Smooth muscle cell (in vitro differentiated cells): ENCODE data around the gene CCDC89. TPM values are rescaled to one million over a fixed set of nuclear protein-coding genes. Genes with fewer than 3 reads are reported as not detected.

Experiments used
- DNase-seq: peaks from one replicate; lab custom pipeline; 2025; ENCODE audit not compliant: unreplicated experiment; lab: John Stamatoyannopoulos, UW
- H2AFZ ChIP-seq: fragments of 200-600 bp; sonication (generic); 2 replicates; pipeline ENCODE4 v1.6.0; 2016; ENCODE audit warnings: antibody characterized with exemption, low read depth, mild to moderate bottlenecking
- H3F3A ChIP-seq: fragments of 200-600 bp; sonication (generic); 2 replicates; pipeline ENCODE4 v1.6.0; 2017; ENCODE audit warnings: antibody characterized with exemption, low read depth
- H3K27ac ChIP-seq: fragments of 200-600 bp; sonication (generic); 2 replicates; pipeline ENCODE4 v1.5.1; 2016; ENCODE audit warnings: low read depth, mild to moderate bottlenecking
- H3K27me3 ChIP-seq: fragments of 200-600 bp; sonication (generic); 2 replicates; pipeline ENCODE4 v1.6.1; 2016; ENCODE audit warnings: low read depth, mild to moderate bottlenecking
- H3K36me3 ChIP-seq: fragments of 200-600 bp; sonication (generic); 2 replicates; pipeline ENCODE4 v1.5.1; 2016; ENCODE audit warnings: low read depth
- H3K4me1 ChIP-seq: fragments of 200-600 bp; sonication (generic); 2 replicates; pipeline ENCODE4 v1.5.1; 2016; ENCODE audit warnings: low read depth
- H3K4me2 ChIP-seq: fragments of 200-600 bp; sonication (generic); 2 replicates; pipeline ENCODE4 v1.6.0; 2016; ENCODE audit warnings: mild to moderate bottlenecking
- H3K4me3 ChIP-seq: fragments of 200-600 bp; sonication (generic); 2 replicates; pipeline ENCODE4 v1.5.1; 2016; ENCODE audit warnings: mild to moderate bottlenecking
- H3K79me2 ChIP-seq: fragments of 200-600 bp; sonication (generic); 2 replicates; pipeline ENCODE4 v1.6.0; 2016; ENCODE audit warnings: low read depth, mild to moderate bottlenecking
- H3K9ac ChIP-seq: fragments of 200-600 bp; sonication (generic); 2 replicates; pipeline ENCODE4 v1.6.0; 2016; ENCODE audit warnings: low read depth
- H3K9me3 ChIP-seq: fragments of 200-600 bp; sonication (generic); replicated peaks from 2 replicates; pipeline ENCODE4 v1.5.1; 2016; ENCODE audit warnings: low read depth
- H4K20me1 ChIP-seq: fragments of 200-600 bp; sonication (generic); 2 replicates; pipeline ENCODE4 v1.6.0; 2016; ENCODE audit warnings: low read depth
- CTCF ChIP-seq: fragments of 200-600 bp; sonication (generic); IDR thresholded peaks from 2 replicates; pipeline ENCODE4 v1.5.1; 2017; ENCODE audit warnings: borderline replicate concordance, mild to moderate bottlenecking, antibody characterized with exemption; ENCODE audit not compliant: insufficient read depth, poor library complexity, severe bottlenecking
- WGBS: methylation state at CpG from one replicate; pipeline ENCODE4 v1.1.7; 2016; ENCODE audit warnings: low lambda C conversion rate; 5-methylcytosine and 5-hydroxymethylcytosine counted together
- polyA plus RNA-seq: library from polyadenylated mRNA; unstranded; fragments of >200 nt; fragmentation: Nextera tagmentation; extraction: Ambion mirVana; gene quantifications from 2 replicates; pipeline ENCODE4 v1.2.1, GENCODE V29; 2016
- total RNA-seq: library from RNA; depleted of rRNA; stranded (reverse); fragments of >200 nt; gene quantifications from 2 replicates; pipeline ENCODE4 v1.2.3, GENCODE V29; 2014

Gene CCDC89
- total RNA-seq (0.13 TPM in 1 of 2 replicates, not detected in the other), polyA plus RNA-seq (not detected in 2 replicates)

DNA sequence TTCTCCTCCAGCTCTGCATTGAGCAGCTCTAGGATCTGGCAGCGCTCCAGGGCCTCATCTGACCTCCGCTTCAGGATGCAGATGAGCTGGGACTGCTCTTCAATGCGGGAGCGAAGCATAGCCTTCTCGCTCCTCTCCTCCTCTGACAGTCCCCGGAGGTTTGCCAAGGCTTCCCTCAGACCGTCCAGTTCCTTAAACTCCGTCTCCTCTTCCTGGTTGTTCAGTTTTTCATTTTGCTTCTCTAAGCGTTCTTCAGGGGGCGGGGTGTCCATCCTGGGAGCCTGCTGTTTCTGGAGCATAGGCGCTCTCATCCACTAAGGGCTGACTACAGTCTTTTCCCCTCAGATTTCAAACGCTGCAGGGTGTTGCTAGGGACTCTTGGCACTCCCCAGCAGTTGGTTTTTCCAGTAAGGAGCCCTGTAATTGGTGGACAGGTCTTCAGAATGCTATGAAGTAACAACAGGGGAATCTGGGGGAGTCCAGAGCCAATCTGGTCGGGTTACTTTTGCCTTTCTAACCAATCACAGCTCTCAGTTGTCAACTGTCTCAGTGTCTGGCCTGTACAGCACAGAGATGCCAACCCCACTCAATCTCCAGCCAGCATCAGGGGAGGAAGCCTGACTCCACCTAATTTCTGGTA is at the start of gene CCDC89:
Gene CCDC89, minus strand, starts transcription at position 376 of the 640 bp plus-strand sequence. Its CDS starts 65 bp downstream, at position 311.
- Histone ChIP-seq H2AFZ (no peak within 1 kb of the TSS), H3K4me3 (no peak within 1 kb of the TSS), H3K9me3 (no peaks in the 10 kb centered on the region), H3K36me3 (no peaks in the 10 kb centered on the region), H3K4me2 (no peak within 1 kb of the TSS), H3K79me2 (no peaks in the 10 kb centered on the region), H3K27ac (no peak within 1 kb of the TSS), H3F3A (no peaks in the 10 kb centered on the region), H3K27me3 (no peaks in the 10 kb centered on the region), H3K4me1 (no peaks in the 10 kb centered on the region), H4K20me1 (no peaks in the 10 kb centered on the region), H3K9ac (no peak within 1 kb of the TSS)
- no peak for DNase-seq
- 92% methylated on average over 13 of the region's 13 CpGs for WGBS
- no peak for TF ChIP-seq CTCF

GRCh38 chr11:85732965-85733364 is 47.0 kb upstream of the CCDC89 start:
- no peaks in the 10 kb centered on the region for H3F3A ChIP-seq
- H3K9me3 ChIP-seq: no peaks in the 10 kb centered on the region
- no peaks in the 10 kb centered on the region for H3K36me3 ChIP-seq
- TF ChIP-seq CTCF: no peak
- H3K27me3 ChIP-seq: no peaks in the 10 kb centered on the region
- H3K79me2 ChIP-seq: no peaks in the 10 kb centered on the region
- H3K4me1 ChIP-seq: peaks cover 6% of the 10 kb centered on the region
- H3K4me3 ChIP-seq: no peak overlapping the region
- no peak overlapping the region for H2AFZ ChIP-seq
- H3K27ac ChIP-seq: no peak overlapping the region
- H3K4me2 ChIP-seq: no peak overlapping the region
- DNase-seq: no peak
- H4K20me1 ChIP-seq: no peaks in the 10 kb centered on the region
- no peak overlapping the region for H3K9ac ChIP-seq

DNA sequence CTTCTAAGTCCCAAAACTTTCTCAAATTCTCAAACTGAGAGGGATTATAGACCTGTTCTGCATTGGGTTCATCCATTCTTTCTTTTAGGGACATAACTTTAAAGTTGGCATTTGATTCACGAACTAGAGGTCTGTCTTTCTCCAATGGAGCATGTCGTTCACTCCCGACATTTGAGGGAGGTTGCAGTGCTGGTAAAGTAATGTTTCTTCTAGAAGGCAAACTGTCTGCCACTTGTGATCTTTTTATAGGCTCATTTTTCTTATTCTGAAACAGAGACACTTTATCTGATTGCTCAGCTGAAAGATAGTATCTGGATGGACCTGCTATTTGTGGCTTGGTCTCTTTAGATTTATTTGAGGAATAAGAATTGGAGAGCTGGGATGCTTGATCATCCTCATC is 40.4 kb upstream of the CCDC89 start:
- no peak overlapping the region for H3K4me3 ChIP-seq
- H3K27me3 ChIP-seq: no peaks in the 10 kb centered on the region
- no peaks in the 10 kb centered on the region for H3F3A ChIP-seq
- no peaks in the 10 kb centered on the region for H3K79me2 ChIP-seq
- no peaks in the 10 kb centered on the region for H3K36me3 ChIP-seq
- 92% methylated on average over 3 of the region's 3 CpGs for WGBS
- no peak for TF ChIP-seq CTCF
- no peaks in the 10 kb centered on the region for H3K9me3 ChIP-seq
- no peak overlapping the region for H2AFZ ChIP-seq
- H3K9ac ChIP-seq: no peak overlapping the region
- no peaks in the 10 kb centered on the region for H4K20me1 ChIP-seq
- no peak for DNase-seq
- H3K4me2 ChIP-seq: no peak overlapping the region
- H3K4me1 ChIP-seq: no peaks in the 10 kb centered on the region
- no peak overlapping the region for H3K27ac ChIP-seq
